Kidney epithelial cell (primary cell): ENCODE data around the gene MED13L. TPM values are rescaled to one million over a fixed set of nuclear protein-coding genes. Genes with fewer than 3 reads are reported as not detected.

Source experiments
- DNase-seq: peaks from one replicate; pipeline ENCODE4 v3.0.0-alpha.2; 2010; ENCODE audit warnings: low read depth
- H3K27me3 ChIP-seq: 2 replicates; pipeline ENCODE4 v1.6.0; 2011; ENCODE audit warnings: low read length; ENCODE audit not compliant: control insufficient read depth, insufficient read depth
- H3K36me3 ChIP-seq: 2 replicates; pipeline ENCODE4 v1.5.1; 2011; ENCODE audit warnings: low read length; ENCODE audit not compliant: control insufficient read depth, insufficient read depth
- H3K4me3 ChIP-seq: 2 replicates; pipeline ENCODE4 v1.5.1; 2011; ENCODE audit warnings: low read depth, mild to moderate bottlenecking, control low read depth, low read length
- total RNA-seq: library from RNA; depleted of rRNA; stranded (reverse); fragments of >200 nt; gene quantifications from 2 replicates; pipeline ENCODE4 v1.2.3, GENCODE V29; 2015
- TF ChIP-seq, protein P1 (sequence below): IDR thresholded peaks from 2 replicates; pipeline ENCODE4 v1.5.1; 2011; ENCODE audit warnings: mild to moderate bottlenecking, moderate library complexity, low read length, control low read depth, inconsistent platforms; ENCODE audit not compliant: insufficient read depth, poor library complexity, severe bottlenecking

Gene MED13L
- total RNA-seq, 1 donor from 2014 or later = 45.9 TPM

DNA sequence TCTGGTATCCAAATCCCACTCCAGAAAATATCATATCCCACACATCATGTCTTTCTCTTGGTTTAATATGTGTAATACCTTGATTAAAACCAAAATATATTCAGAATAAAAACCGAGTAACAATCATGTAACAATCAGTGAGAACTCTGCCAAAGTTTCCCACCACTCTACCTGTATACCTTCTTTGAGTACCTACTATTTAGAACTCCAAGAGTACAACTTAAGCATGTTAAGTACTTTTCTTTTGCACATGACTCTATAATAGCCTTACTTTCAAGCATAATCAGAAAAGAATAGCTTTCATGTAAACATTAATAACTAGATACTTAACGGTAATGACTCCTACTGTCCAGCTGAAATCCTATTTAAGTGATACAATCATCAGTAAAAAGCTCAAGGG is 223.2 kb downstream of the MED13L start:
- DNase-seq = no peak

DNA sequence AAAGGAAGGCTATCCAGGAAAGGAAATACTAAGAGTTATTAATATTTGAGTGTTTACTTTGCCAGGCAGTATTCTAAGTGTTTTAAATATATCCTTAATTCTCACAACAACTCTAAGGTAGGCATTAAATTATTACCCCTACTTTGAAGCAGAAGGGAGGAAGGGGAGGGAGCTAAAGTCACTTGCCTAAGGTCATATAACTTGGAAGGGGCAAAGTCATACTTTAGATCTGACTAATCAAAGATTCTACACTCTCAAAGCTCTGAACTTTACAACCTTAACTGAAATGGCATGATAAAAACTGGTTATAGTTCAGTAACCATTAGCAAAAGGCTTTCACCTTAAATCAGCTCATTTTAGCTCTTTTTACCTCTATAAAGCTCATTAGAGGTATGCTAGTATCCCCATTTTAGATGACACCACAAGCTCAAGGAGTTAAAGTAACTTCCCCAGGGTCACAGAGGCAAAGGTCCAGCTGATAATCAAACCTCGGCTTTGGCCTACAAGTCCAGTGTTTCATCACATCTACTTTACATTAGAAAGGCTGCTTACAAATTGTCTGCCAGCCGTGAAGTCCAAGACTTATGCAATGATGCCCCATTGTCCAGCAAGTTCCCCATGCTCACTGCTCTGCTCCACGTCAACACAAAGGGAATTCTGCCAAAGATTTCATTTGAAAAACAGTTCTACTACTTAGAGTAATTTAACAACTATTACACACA is 223.9 kb downstream of the MED13L start:
- DNase-seq = no peak
- TF ChIP-seq, protein P1, sequence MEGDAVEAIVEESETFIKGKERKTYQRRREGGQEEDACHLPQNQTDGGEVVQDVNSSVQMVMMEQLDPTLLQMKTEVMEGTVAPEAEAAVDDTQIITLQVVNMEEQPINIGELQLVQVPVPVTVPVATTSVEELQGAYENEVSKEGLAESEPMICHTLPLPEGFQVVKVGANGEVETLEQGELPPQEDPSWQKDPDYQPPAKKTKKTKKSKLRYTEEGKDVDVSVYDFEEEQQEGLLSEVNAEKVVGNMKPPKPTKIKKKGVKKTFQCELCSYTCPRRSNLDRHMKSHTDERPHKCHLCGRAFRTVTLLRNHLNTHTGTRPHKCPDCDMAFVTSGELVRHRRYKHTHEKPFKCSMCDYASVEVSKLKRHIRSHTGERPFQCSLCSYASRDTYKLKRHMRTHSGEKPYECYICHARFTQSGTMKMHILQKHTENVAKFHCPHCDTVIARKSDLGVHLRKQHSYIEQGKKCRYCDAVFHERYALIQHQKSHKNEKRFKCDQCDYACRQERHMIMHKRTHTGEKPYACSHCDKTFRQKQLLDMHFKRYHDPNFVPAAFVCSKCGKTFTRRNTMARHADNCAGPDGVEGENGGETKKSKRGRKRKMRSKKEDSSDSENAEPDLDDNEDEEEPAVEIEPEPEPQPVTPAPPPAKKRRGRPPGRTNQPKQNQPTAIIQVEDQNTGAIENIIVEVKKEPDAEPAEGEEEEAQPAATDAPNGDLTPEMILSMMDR = no peak
- Histone ChIP-seq H3K4me3 (no peak overlapping the region), H3K36me3 (no peaks in the 10 kb centered on the region), H3K27me3 (no peaks in the 10 kb centered on the region)

More for the DNA sequence above, 223.2 kb downstream of the MED13L start:
- no peaks in the 10 kb centered on the region for H3K36me3 ChIP-seq
- no peaks in the 10 kb centered on the region for H3K27me3 ChIP-seq
- TF ChIP-seq, protein P1 = no peak
- no peak overlapping the region for H3K4me3 ChIP-seq

DNA sequence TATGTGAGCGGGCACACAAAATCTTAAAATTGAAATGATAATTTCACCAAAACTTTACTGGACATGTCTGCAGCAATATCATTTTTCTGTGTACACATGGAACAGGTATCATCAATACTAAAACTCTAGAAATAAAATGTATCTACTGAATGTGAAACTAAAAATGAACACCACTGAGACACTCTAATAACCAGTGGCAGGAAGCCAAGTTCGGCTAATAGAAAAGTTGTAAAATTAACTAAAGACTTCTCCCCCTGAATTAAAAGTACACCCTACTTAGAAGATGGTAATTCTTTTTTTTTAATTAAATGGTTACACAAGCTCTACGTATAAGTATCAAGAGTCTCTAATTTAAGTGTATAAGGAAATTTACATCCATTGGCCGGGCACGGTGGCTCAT is 227.2 kb downstream of the MED13L start:
- no peak for DNase-seq
- no peak overlapping the region for H3K4me3 ChIP-seq

DNA sequence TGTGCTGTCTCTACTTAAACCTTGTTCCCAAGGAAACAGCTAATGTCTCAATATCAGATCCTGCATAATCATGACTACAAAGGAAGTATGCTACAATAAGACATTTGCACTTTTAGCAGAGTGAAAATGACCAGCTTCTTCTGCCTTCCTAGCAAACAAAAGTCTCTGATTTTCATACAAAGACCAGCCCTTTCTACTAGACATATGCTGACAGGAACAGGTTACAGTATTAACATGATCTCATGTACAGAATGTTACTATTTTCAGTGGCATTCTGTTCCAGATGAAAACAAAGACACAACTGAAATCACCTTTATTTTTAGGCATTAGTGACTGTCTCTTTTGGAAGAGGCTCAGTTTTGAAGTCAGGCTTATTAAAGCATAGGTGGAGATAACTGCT is 228.6 kb downstream of the MED13L start:
- TF ChIP-seq, protein P1 = no peak
- H3K27me3 ChIP-seq = no peaks in the 10 kb centered on the region
- no peaks in the 10 kb centered on the region for H3K36me3 ChIP-seq
- no peak for DNase-seq
- no peak overlapping the region for H3K4me3 ChIP-seq

More for the DNA sequence above, 227.2 kb downstream of the MED13L start:
- no peaks in the 10 kb centered on the region for H3K36me3 ChIP-seq
- TF ChIP-seq, protein P1 = no peak
- no peaks in the 10 kb centered on the region for H3K27me3 ChIP-seq

DNA sequence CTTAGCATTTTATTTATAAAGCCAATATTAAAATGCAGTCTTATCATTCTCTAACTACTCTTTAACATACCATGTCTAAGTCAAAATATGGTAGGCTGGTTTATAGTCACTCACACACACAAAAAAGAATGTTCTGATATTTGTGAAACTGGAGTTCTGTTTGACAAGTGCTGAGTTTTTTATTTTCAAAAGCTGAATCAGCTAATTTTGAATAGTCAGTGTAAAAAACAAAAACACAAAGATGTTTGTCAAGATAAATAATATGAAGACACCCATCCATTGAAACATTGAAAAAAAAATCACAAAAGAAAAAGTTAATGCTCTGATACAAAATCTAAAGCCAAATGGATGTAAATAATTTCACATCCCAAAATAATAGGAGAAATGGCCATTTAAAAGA is 231.5 kb downstream of the MED13L start:
- H3K4me3 ChIP-seq = no peak overlapping the region
- H3K27me3 ChIP-seq = no peaks in the 10 kb centered on the region
- H3K36me3 ChIP-seq = no peaks in the 10 kb centered on the region
- TF ChIP-seq, protein P1 = no peak
- no peak for DNase-seq

DNA sequence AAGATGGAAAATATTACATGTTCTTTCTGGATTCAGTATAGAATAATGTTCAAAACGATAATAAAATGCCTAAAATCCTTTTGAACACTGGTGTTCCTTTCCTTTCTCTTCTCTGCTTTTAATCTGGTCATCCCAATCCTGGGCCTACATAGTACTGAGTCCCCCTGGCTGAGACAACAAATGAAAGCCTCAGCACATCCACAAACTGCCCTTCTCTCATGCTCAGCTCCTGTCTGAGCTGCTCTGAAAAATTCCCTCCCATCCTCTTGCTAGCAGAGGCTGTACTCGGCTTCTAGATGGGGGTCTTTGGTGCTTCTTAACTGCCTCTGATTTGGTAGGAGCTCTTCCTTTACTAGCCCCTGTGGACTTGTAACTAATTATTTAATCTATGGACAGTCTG is 232.3 kb downstream of the MED13L start:
- H3K27me3 ChIP-seq = no peaks in the 10 kb centered on the region
- TF ChIP-seq, protein P1 = no peak
- H3K36me3 ChIP-seq = no peaks in the 10 kb centered on the region
- no peak overlapping the region for H3K4me3 ChIP-seq
- DNase-seq = no peak
